Stimulated activated naive CD8-positive, alpha-beta T cell treated with anti-CD3 and anti-CD28 coated beads, Interleukin-15, Interleukin-2, amounts not matched to agents 100 U/mL and 50 U/mL, for 24 hours (primary cell): ENCODE measurements around the gene PRKN.

Experiments used
- ATAC-seq: fragments of 150-1000 bp; cut with Tn5 transposase; one replicate; pipeline ENCODE4 v1.10.0; 2021
- DNase-seq: peaks from one replicate; pipeline ENCODE4 v3.0.0; 2021

PRKN gene

DNA sequence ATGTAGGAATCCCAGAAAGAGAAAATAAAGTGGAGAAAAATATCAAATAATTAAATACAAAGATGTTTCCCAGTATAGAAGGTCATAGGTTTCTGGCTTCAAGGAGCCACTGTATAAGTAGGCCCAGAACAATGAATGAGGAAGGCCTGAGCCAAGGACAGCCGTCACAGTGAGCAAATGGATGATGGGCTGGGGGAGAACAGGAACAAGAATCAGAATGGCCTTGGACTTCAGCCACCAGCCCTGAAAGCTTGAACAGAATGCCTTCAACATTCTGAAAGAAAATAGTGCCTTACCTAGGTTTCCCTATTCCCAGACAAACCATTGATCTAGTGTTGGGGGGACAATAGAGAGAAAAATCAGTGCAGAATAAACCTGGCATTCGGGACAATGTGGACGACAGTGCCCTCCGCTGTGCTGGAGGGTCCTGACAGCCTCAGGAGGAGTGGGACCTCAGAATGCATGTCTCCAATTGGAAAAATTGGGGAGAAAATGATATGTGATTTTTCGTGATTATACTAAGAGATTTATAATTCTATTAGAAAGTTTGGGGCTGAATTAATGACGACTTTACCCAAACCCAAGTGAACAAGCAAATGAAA lies 1119.8 kb downstream of the PRKN start:
- DNase-seq (no peak), ATAC-seq (no peak)

DNA sequence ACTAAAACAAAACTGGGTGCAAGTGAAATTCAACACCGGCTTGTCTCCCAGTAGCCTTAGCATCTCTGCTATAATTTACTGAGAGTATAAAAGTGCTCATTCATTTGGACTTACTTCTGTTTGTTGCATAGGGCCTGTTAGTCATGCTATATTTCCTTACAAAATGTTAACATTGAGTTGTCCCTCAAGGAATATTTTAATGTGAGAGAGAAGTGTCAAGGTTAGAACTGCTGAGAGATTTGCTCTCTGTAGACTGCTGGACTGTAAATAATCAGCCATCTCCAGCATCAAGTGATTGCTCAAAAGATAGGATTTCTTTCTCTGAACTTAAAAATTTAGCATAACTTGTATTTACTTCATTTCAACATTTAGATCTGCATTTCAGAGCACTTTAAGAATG lies 1125.2 kb downstream of the PRKN start:
- ATAC-seq: no peak
- DNase-seq: no peak

DNA sequence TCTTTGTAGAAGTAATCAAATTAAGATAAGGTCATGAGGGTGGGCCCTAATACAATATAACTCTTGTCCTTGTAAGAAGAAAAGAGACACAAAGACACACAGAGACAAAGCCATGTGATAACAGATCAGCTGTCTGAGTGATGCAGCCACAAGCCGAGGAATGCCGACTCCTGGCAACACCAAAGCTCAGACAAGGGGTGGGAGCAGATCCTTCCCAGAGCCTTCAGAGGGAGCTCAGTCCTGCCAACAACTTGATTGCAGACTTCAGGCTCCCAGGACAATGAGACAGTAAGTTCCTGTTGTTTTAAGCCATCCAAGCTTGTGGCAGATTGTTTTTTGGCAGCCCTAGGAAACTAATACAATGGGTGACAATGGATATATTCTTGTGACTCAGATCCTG lies 1128.7 kb downstream of the PRKN start:
- DNase-seq (no peak), ATAC-seq (no peak)

DNA sequence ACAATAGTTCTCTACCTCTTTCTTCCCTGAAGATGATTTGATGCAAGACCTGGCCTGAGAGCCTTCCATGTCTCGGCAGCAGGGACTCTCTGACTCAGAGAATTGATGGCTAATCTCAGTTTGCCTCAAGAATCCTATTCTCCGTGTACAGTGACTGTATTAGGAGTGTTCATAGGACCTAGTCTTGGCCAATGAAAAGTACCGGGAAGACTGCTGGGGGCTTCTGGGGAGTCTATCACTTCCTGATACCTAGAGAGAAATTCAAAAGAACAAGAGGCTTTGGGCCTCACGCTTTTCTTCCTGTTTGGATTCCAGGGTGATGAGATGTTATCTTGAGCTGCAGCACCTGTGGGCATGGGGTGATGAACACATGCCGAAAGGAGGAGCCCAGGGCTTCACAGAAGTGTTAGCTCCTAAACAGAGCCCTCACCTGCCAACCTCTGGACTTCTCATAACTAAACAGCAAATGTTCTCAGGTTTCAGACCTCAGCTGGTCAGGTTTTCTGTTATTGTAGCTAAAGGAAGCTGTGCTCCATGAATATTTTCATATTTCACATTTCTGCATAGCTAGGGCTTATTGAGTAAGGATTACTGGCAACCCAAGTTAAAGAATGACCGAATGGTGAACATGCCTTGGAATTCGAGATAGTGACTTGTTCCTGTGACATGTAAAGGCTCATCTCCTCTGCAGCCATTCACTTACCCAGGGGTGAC lies 1130.6 kb downstream of the PRKN start:
- no peak for ATAC-seq
- DNase-seq: no peak

DNA sequence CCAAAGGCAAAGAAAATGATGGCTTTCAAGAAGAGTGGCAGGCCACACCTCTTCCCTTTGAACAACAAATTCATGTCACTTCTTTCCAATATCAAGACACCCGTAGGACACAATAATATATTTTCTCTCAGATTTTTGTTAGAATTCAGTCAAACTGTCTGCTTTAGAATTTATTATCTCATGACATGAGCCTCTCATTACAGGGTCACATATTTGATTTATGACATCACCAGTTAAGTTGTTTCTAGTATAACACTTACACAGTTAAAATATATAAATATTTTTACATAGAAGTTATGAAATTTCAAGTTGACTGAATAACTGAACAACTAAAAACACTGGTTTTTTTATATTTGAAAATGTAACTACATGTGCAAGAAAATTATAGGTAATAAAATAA lies 1133.2 kb downstream of the PRKN start:
- ATAC-seq: no peak

DNA sequence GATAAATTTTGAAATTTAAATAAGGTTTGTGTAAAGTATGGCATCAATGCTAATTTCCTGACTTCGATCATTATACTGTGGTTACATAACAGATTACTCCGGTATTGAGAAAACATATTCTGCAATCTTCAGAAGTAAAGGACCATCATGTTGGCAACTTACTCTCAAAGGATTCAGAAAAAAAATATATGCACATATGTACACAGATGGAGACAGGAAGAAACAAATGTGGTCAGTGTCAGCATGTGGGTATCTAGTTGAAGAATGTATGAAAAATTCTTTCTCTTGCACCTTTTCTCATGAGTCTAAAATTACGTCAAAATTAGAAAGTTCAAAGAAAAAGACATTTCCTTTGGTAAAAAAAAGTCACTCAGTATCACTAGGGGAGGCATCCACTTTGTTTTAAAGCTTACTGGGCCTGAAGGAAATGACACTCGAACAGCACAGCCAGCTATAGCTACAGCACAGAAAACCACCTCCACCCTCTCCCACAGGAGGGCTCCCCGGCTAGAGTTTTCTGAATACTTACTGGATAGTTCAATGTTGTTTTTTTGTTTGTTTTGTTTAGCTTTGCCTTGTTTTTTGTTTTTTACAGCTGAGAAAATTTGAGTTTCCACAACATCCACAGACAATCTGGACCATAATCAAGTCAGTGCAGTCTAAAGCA lies 1136.5 kb downstream of the PRKN start:
- ATAC-seq (no peak), DNase-seq (no peak)

More for the DNA sequence above, 1133.2 kb downstream of the PRKN start:
- DNase-seq: no peak

DNA sequence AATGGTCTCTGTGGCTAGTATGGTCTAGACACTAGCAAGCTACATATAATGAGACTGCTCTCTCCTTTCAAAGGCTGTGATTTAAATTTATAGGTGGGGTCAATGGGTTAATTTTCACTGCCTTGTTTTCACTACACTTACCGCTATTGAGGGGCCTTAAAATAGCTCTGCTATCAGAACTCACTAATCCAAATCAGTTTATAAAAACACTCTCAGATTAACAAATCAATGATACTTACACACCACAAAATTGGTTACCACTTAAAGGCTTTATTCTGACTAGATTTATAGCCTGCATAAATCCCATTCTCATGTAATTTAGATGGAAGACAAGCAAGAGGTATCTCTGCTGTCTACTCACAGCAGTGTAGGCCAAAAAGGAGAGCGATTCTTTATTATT lies 1140.7 kb downstream of the PRKN start:
- ATAC-seq (no peak), DNase-seq (no peak)

DNA sequence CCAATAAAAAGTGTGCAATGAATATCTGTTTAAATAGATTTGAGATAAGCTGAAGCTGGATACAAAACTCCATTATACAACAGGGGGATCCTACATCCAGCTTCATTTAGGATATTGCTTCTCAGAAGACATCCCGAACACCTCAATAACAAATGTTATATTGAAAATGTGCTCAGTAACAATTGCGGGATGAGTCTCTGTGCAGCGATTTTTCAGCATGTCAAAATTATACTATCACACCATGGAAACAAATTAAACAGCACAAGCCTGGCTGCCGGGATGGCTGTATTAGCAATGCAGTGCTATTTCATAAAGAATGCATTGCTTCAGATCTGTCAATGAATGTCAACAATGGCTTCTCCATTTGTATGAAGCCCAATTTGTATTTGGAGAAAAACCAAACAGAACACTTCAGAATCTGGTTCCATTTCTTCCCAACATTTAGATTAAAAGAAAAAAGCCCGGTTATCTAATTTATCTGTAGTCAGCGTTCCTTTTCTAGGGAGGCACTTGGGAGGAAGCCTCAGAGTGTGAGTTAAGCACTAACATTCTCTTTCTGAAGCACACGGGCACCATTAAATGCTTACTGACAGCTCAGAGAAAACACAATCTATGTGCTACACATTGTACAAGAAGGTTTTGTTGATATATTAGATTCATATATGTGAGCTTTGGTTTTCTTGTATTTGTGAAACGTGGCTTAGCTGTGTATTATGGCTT lies 1142.8 kb downstream of the PRKN start:
- DNase-seq (no peak), ATAC-seq (no peak)

DNA sequence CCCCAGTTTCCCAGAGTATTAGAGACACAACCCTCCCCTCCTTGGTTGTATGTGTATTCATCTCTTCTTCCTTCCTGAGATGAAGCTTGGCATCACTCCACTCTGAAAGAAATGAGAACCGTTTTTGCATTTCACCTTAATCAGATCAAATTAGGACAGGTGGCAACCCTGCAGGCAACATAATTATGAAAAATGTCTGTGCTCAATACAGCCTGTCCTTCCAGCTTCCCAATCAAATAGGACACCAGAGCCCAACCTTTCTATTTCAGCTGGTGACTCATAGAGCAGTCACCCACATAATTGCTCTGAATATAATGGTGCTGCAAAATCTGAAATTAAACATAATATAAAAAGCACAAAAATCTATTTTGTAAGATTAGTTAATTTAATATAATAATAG lies 1143.5 kb downstream of the PRKN start:
- DNase-seq (no peak), ATAC-seq (no peak)

DNA sequence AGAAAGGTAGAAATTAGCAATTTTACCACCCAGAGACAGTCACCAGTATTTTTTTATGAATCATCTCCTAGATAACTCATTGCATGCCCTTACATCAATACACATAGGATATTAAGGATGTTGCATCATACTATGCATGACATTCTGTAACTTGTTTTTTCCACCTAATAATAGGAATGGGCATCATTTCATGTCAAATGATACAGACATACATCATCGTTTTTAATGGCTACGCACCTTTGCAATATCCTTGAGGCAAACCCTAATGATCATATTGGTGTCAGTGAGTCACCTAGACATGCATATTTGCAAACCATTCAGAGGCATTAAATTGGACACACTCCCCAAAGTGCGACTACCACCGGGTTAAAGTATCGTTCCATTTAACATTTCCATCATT lies 1144.0 kb downstream of the PRKN start:
- no peak for DNase-seq
- ATAC-seq: no peak

DNA sequence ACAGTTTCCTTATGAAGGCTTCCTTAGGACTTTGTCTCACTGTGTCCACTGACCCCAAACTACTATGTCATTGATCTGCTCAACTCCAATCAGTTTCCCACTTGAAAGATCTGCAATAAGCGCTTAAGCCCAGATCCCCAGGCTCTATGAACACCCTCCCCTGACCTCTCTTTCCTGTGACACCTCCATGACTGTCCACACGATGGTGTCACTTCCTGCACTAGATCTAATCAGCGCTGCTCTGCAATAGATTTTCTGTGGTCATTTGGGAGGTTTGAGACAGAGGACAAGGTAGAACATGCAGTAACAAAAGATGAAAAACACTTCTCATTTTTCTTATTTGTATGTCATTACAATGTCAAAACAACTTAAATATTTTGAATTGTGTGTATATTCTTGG lies 1149.1 kb downstream of the PRKN start:
- DNase-seq: no peak
- ATAC-seq: peak; percentile 32

DNA sequence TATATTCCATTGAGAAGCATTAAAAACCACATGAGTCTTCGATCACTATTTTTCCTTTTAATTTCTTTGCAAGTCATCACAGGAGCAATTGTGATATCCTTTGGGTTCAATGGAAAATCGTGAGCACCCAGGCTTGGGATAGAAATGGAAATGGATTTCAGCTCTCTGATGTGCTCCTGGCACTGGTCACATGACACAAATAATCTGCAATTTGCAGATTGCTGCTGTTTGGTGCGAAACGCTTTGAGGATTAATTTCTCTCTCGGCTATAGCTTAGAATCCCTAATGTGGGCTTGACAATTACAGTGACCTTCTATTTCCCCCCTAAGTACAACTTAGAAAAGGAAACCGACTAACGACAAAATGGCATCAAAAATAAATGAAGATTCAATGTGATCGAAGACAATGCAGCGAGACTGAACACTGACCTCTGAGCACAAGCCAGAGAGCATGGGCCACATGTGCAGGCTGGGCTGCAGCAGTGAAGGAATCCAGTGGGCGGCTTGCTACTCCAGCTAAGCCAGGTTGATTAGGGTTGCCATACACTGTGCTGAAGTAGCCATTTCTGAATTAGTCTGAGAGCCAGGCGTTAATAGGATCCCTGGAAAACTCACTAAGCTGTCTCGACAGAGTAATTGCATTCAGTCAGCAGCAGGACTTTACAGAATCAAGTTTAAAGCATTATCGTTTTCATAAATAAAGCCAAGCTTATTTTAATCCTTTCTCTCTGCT lies 1151.9 kb downstream of the PRKN start:
- no peak for ATAC-seq
- DNase-seq: no peak

DNA sequence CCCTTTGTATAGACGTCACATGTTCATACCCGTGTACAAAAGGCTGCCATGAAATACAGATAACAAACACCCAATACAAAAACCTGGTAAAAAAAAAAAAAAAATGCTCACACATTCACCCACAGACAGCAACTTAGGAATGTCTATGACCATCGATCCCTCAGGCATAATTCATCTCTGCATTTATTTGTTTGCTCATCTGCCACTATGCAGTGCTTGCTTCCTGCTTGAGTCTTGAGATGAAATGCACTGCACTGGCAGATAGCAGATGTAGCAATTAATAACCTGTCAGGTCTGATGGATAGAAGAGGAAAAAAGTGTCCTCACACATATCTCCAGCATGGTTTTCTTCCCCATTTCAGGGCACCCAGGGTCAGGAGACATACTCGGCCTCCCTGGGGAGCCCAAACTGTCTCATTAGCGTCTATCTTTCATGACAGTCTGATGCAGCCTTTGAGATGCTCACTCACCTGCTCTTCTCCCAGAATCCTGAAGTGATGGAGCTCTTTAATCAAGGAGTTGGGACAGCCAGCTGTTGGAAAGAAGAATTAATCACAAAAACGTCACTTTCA lies 1158.6 kb downstream of the PRKN start:
- no peak for ATAC-seq
- no peak for DNase-seq

DNA sequence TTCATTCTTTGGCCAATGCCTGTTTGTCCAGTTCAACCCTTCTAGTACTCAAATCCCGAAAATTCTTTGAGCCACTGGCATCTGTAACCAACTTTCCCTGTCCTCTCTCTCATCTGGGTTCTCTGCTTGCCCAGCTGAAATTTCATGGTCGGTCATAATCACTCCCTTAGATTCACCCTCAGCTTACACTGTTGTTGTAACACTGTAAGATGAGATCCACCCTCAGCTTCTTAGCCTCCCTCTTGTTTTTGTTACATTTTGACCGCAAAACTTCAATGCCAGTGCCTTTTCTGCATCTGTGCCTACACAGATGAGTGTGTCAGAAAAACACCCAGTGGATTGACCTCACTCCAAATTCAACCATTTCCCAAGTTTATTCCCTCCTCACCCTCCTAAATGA lies 1162.6 kb downstream of the PRKN start:
- ATAC-seq (no peak), DNase-seq (no peak)

DNA sequence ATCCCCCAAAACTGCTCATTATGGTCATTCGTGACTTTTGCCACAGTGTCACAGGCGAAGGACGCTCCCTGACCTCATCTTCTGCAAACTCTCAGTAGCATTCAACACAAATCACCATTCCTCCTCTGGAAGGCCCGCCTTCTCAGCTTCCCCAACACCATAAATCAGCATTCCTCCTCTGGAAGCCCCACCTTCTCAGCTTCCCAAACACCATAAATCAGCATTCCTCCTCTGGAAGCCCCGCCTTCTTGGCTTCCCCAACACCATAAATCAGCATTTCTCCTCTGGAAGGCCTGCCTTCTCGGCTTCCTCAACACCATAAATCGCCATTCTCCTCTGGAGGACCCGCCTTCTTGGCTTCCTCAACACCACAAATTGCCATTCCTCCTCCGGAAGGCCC lies 1165.7 kb downstream of the PRKN start:
- no peak for ATAC-seq
- no peak for DNase-seq

DNA sequence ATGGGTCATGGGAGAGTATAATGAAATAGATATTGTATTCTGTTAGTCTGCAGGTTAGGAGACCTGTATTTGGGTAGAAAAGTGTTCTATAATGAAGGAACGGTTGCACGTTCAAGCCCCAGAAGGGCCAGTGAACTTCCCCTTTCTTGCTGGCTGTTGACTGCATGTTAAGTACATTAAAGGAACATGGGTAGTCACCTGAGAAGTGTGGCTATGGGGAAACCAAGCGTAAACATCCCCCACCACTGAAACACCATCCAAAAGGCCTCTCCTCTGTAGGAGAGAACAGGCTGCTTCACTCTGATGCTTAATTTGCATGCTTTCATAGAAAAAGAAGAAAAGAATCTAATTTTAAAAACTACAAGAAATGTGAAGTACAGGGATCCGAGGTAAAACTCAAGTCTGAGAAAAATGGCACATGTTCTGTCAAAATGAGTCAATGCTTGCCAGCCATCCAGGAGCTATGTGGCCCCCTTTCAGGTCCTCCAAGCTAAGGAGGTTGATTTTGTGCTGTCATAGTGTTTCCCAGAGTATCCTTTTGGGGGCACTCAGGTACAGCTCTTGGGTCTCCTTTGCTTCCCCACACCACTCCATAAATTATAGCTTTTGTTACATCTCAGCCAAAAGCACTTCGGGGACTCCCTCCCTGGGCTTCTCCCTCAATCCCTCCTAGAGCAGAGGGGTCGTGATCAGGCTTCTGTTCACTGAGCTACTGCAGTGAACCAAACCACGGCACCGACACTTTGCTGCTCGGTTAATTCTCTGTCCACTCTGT lies 1170.0 kb downstream of the PRKN start:
- no peak for ATAC-seq
- DNase-seq: no peak

DNA sequence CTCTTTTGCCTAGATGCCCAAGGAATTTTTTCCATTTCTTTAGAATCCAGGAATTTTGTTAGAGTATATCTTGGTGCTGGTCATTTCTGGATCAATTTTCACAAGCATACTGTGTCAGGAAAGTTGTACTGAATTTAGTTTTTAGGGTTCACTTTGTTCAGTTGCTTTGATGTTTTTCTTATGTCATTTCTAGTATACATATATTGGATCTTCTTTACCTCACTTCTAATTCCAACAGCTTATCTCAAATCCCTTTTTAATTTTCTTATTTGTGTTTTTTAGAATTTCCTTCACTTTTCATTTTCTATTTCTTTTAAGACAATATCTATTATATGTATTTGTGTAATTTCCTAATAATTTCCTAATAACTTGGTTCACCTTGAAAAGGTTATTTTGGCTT lies 1172.7 kb downstream of the PRKN start:
- DNase-seq (no peak), ATAC-seq (no peak)

DNA sequence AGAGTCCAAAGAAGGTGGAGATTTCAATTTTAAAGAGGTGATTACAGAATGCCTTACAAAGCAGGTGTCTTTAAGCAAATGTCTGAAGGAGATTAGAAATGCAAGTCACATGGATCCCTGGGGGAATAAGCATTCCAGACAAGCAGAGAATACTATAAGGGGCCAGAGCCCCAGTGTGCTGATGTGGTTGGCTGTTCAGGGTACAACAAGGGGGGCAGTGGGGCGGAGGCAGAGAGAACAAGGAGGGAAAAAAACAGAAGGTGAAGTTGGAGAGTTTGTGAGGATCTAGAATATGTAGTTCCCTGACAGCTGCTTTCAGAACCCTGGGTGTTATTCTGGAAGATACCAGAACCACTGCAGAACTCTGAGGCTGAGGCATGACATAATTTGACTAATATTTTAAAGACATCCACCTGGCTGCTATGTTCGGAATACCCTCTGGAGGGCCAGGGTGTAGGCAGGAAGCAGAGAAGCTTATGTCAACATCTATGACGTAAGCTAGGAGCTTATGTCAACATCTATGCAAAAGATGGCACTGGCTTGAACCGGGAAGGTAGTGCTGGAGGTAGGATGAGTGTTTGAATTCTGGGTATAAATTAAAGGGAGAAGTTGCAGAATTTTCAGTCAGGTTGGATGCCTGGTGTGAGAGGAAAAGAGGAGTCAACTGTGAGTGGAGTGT lies 1177.5 kb downstream of the PRKN start:
- ATAC-seq: no peak
- DNase-seq: no peak

DNA sequence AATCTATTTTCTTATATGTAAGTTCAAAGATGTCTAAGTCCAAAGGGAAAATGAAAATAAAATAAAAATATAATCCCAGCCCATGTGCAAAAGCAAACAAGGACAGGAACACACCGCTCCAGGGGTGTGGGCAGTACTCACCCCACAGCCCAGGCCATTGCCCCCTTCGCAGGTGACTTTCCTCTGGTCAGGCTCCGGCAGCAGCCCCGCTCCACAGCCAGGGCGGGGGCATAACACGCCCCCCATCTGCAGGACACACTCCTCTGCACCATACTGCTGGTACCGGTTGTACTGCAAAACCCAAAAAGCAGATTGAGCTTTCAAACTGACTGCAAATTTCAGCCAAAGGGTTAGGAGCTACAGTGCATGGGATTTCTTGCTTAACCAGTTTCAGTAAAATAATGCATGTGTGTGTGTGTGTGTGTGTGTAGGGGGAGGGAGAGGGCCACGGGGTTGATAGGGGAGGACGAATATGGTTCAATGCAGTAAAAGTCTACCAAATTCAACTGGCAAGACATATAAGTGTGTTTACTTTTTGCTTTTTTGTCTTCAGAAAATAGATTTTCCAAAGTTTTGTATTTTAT lies 1178.8 kb downstream of the PRKN start:
- no peak for DNase-seq
- ATAC-seq: no peak

DNA sequence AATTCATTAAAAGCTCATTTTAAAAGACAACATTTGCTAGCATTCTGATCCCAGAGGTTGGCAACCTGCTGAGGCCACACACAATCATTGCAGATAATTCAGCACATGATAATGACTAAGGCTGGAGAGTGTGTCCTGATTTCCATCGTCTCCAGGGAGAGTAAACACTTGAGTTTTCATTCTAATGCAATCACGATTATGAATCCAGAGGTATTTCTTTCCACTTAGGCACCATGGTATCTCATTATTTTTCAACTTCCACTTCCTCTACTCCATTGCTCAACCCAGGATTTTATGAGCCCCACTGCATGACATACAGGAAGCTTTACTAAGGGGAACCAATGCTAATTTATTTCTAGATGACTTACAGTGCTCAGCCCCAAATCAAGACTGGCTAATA lies 1179.9 kb downstream of the PRKN start:
- ATAC-seq (no peak), DNase-seq (no peak)
